ENCODE measurements around the gene DDX41. TPM values are rescaled to one million over a fixed set of nuclear protein-coding genes. Genes with fewer than 3 reads are reported as not detected.
"Not testable (repeated sequence)": the region's sequence is repeated elsewhere in the genome, so short reads cannot be mapped to it uniquely, and the experiment has no call there.

The DDX41 gene
- 10 to 100 TPM; 45.8 to 77.4 (median 77.2) TPM for polyA plus RNA-seq

- 0% methylated on average over 95 to 96 of the region's 96 CpGs for WGBS, 3 donors
Measured at GRCh38 chr5:177516601-177517568, at the start of gene DDX41. Gene DDX41 (minus strand): TSS chr5:177516961. CDS start chr5:177516945, 16 bp downstream.

GRCh38 chr5:177565046-177565445 lies 48.3 kb upstream of the DDX41 start:
- 69 to 75% (median 74%) methylated on average over 8 of the region's 8 CpGs for WGBS, 3 donors

More at GRCh38 chr5:177516601-177517568, at the start of gene DDX41:
- H3K27ac ChIP-seq (ENCODE audit: low read depth, low read length): peak within 1 kb of the TSS; percentile 35

GRCh38 chr5:177559446-177559941 lies 42.7 kb upstream of the DDX41 start:
- 38 to 61% (median 60%) methylated on average over 7 to 8 of the region's 8 CpGs for WGBS, 3 donors
- H3K27ac ChIP-seq (ENCODE audit: low read depth, low read length): not testable (repeated sequence)

More at GRCh38 chr5:177565046-177565445, 48.3 kb upstream of the DDX41 start:
- H3K27ac ChIP-seq (ENCODE audit: low read depth, low read length): no peak overlapping the region

GRCh38 chr5:177557796-177558195 lies 41.0 kb upstream of the DDX41 start:
- 87 to 90% (median 88%) methylated on average over 5 of the region's 5 CpGs for WGBS, 3 donors

GRCh38 chr5:177557041-177557647 lies 40.4 kb upstream of the DDX41 start:
- WGBS, 3 donors: 52 to 60% (median 58%) methylated on average over 4 of the region's 4 CpGs
- no peak overlapping the region for H3K27ac ChIP-seq (ENCODE audit: low read depth, low read length)

More at GRCh38 chr5:177557796-177558195, 41.0 kb upstream of the DDX41 start:
- H3K27ac ChIP-seq (ENCODE audit: low read depth, low read length): no peak overlapping the region

DNA sequence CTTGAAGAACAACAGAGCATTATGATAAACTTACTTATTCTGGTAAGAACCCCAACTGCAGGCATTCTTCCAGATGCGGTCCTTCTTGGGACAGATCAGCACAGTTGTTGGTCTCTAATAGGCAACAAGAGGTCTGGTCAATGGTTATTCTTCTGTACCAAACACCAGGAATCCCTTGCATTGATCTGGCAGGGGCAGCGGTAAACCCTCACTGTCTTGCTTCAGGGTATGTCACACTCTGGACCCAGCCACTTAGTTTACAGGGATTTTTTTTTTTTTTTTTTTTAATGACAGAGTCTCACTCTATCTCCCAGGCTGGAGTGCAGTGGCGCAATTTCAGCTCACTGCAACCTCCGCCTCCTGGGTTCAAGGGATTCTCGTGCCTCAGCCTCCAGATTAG lies 38.9 kb upstream of the DDX41 start:
- no peak overlapping the region for H3K27ac ChIP-seq (ENCODE audit: low read depth, low read length)
- WGBS, 3 donors: 93 to 95% (median 94%) methylated on average over 5 of the region's 5 CpGs

DNA sequence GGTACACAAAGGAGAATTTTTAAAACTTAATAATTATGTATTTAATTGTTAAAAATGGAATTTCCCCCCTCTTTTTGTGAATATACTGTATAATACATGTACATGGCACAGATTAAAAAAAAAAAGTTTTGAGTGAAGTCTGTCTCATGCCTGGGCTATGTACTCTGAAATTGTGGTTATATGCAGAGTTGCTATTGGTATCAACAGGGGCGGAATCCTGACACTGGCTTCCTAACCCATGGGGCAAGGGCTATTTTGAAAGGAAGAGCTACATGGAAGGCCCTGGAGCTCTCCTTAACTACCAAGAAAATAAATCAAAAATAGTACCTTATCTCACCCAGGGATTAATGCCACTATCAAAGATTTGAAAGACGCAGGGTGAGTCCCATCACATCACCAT lies 38.5 kb upstream of the DDX41 start:
- 56 to 95% (median 92%) methylated on average over 2 of the region's 2 CpGs for WGBS, 3 donors
- no peak overlapping the region for H3K27ac ChIP-seq (ENCODE audit: low read depth, low read length)

GRCh38 chr5:177554474-177555111 lies 37.8 kb upstream of the DDX41 start, which contains the start of gene FAM193B:
Gene FAM193B (minus strand): TSS chr5:177554563. CDS start chr5:177554458, 105 bp downstream.
- H3K27ac ChIP-seq (ENCODE audit: low read depth, low read length): peak within 1 kb of the TSS; percentile 42
- 6 to 10% (median 10%) methylated on average over 30 to 49 of the region's 49 CpGs for WGBS, 3 donors

DNA sequence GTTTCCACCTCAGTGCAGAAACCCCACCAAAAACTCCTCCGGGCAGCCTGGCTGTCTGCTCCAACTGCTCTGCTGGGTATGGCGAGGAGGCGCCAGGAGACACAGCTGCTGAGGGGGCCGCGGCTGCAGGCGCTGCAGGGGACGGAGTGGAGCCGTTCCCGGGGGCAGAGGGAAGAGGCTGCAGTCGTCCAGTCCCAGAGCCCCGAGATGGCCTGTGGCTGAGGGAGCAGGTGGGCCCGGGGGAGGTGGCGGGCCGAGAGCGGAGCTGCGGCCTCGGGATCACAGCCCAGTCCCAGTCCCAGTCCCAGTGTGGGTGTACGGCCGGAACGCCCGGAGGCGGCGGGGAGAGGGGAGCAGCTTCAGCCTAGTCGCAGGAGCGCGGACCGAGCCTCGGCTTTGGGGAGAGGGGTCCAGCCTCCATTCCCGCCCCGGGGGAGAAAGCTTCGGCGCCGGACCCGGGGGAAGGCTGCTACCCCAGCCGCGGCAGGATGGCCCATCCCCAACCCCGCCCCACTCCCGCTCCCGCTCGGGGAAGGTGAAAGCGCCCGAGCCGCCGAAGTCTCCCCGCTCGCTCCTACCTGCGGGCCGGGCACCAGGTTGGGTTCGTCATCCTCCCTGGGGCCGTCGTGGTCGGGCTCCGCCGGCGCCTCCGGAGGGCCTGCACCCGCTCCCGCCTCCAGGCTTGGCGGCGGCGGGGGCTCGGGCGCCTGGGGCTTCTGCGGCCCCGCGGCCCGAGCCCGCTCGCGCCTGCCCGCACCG lies 37.1 kb upstream of the DDX41 start:
- WGBS, 3 donors: 0% methylated on average over 66 to 71 of the region's 72 CpGs
- peak overlapping the region; percentile 42 for H3K27ac ChIP-seq (ENCODE audit: low read depth, low read length)

GRCh38 chr5:177552839-177553455 lies 36.2 kb upstream of the DDX41 start:
- no peak overlapping the region for H3K27ac ChIP-seq (ENCODE audit: low read depth, low read length)
- 41 to 50% (median 44%) methylated on average over 15 to 16 of the region's 16 CpGs for WGBS, 3 donors

DNA sequence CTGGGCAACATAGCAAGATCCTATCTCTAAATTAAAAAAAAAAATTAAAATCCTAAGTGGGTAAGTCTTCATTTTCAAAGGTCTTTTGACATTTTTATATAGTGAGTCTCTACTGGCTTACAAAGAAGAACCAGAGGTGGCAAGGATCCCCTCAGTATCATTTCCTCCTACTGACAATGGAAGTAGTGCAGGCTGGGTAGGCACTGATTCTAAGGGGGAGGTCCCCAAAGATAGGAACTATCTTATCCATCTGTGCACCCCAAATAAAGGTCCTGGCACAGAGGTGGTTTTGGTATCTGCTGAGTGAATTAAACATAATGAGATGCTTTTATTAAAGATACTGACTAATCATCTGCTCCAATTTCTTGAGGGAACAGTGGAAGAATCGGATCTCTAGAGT lies 33.4 kb upstream of the DDX41 start:
- H3K27ac ChIP-seq (ENCODE audit: low read depth, low read length): no peak overlapping the region
- WGBS, 3 donors: 77 to 95% (median 82%) methylated on average over 1 of the region's 1 CpG

GRCh38 chr5:177548495-177548894 lies 31.7 kb upstream of the DDX41 start:
- WGBS, 3 donors: 48 to 70% (median 63%) methylated on average over 1 of the region's 1 CpG
- no peak overlapping the region for H3K27ac ChIP-seq (ENCODE audit: low read depth, low read length)

DNA sequence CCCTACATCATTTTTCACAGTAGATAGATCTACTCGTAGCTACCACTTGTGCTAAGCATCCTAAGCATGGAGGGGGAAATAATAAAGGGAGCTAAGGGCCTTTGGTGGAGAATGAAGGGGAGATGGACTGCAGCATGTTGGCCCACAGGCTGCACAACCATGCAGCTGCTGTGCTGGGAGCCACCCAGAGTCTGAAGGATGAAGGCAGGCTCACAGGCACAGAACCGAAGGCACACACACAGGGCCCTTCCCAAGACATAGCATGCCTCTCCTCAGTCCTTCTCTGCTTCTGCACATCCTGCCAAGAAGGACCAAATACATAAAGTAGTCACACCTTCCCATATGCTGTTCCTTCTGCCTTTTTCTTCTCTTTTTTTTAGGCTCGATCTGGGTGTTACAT lies 31.0 kb upstream of the DDX41 start:
- 57 to 78% (median 70%) methylated on average over 3 of the region's 3 CpGs for WGBS, 3 donors
- no peak overlapping the region for H3K27ac ChIP-seq (ENCODE audit: low read depth, low read length)

DNA sequence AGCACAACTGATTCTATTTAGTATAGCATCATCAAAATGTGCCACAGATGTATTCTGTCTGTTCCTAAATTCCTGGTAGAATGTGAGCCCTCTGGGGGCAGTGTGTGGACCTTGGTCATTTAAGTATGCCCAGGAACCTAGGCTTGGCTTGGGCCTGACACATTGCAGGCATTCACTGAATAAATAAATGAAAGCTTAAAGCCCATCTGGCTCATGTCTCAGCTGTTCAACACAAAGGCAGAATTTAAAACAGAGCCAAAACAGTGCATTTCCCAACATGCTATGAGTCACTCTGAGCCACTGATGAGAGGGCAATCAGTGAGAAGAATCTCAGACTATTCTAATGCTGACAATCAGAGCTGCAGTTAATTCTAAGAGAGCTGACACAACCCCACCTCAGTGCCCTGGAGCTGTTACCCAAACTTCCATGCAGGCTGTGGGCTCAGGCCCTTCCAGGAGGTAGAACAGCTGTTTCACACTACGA lies 29.5 kb upstream of the DDX41 start:
- WGBS, 3 donors: 43 to 86% (median 61%) methylated on average over 1 of the region's 1 CpG
- H3K27ac ChIP-seq (ENCODE audit: low read depth, low read length): peak overlapping the region; percentile 83

DNA sequence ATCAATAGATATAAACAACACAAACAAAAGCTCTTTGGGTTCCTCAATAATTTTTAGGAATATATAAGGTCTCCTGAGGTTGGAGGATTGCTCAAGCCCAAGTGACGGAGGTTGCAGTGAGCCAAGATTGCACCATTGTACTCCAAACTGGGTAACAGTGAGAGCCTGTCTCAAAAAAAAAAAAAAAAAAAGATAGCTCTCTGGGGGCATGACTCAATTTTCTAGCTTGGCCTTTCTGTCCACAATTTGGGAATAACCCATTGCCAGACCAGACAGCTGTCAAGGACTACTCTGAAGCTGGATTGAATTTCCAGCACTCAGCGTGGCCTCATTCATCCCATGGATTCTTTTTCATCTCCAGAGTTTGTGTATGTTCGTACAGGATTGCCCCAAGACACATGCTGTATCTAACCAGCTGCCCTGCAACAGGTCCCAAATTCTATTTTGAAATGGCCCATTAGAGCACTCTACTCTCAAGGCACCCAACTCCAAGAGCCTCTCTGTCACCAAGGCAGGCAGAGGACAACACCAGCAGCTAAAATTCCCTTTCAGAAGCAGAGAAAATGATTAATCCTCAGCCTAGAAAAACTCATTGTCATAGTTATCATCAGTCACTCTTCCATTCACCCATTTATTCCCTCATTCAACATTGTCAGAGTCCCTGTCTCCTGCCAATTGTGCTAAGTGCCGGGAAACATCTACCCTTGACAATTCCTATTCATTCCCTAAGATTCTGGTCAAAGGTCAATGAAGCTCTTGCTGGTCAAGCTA lies 28.9 kb upstream of the DDX41 start:
- H3K27ac ChIP-seq (ENCODE audit: low read depth, low read length): peak overlapping the region; percentile 83
- WGBS, 3 donors: 43 to 80% (median 45%) methylated on average over 4 of the region's 4 CpGs

DNA sequence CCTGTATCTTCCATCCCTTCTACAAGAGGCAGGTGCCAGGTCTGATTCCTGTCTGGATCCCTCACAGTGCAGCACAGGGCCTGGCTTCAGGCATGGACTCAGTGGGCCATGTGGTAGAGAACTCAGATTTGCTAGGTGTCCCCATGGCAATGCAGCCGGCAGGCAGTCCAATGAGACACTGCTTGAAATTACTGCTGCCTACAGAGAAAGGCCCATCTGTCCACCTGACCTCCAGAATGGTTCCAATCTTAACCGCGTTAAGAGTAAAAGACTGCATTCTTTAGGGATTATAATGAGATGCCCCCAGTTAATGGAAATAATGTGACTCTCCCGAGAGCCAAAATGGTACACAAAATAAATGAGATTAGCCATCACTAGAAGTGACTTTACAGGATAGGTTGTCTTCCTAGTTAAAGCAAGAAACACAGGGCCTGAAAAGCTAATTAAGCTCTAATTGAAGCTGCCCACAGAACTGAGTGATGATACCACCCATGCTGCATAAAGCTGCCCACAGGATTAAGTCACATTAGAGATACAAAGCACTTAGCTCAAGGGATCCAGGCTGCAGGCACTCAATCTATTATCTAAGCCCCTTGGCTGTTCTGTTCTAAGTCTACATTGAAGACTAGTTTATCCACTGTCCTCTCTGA lies 26.2 kb upstream of the DDX41 start:
- H3K27ac ChIP-seq (ENCODE audit: low read depth, low read length): no peak overlapping the region
- 95 to 96% (median 95%) methylated on average over 4 of the region's 4 CpGs for WGBS, 3 donors
